Osteocyte (in vitro differentiated cells): ENCODE measurements around the gene MRPS2. TPM values are rescaled to one million over a fixed set of nuclear protein-coding genes. Genes with fewer than 3 reads are reported as not detected.

Experiments
- DNase-seq: peaks from one replicate; pipeline ENCODE4 v3.0.0; 2021; ENCODE audit warnings: mixed read lengths; ENCODE audit not compliant: unreplicated experiment; ENCODE audit errors: extremely low spot score
- H3K27ac Mint-ChIP-seq: one replicate; pipeline ENCODE4 v1.8.0; 2021; ENCODE audit warnings: mild to moderate bottlenecking, mixed read lengths; ENCODE audit not compliant: unreplicated experiment
- H3K27me3 Mint-ChIP-seq: one replicate; pipeline ENCODE4 v1.8.0; 2021; ENCODE audit warnings: mixed read lengths; ENCODE audit not compliant: unreplicated experiment
- H3K36me3 Mint-ChIP-seq: one replicate; pipeline ENCODE4 v1.8.0; 2021; ENCODE audit warnings: mixed read lengths; ENCODE audit not compliant: unreplicated experiment
- H3K4me1 Mint-ChIP-seq: one replicate; pipeline ENCODE4 v1.8.0; 2021; ENCODE audit warnings: mixed read lengths; ENCODE audit not compliant: unreplicated experiment
- H3K4me3 Mint-ChIP-seq: one replicate; pipeline ENCODE4 v1.8.0; 2021; ENCODE audit warnings: mild to moderate bottlenecking, moderate library complexity, mixed read lengths; ENCODE audit not compliant: unreplicated experiment
- H3K9me3 Mint-ChIP-seq: one replicate; pipeline ENCODE4 v1.8.0; 2021; ENCODE audit warnings: mixed read lengths; ENCODE audit not compliant: unreplicated experiment
- CTCF ChIP-seq: fragments of 200-600 bp; sonication (generic); IDR thresholded peaks from 2 replicates; pipeline ENCODE4 v1.5.0; 2021; ENCODE audit warnings: antibody characterized with exemption, mild to moderate bottlenecking, moderate library complexity
- total RNA-seq: library from RNA; stranded (reverse); gene quantifications from 2 replicates; pipeline ENCODE4 v1.2.1, GENCODE V29; 2021

MRPS2 gene
- total RNA-seq, 1 donor from 2014 or later, result 33.4 TPM

- H3K27ac Mint-ChIP-seq, result no peak overlapping the region
- H3K36me3 Mint-ChIP-seq, result peaks cover 18% of the 10 kb centered on the region
- TF ChIP-seq CTCF, result no peak
- H3K9me3 Mint-ChIP-seq, result no peaks in the 10 kb centered on the region
- no peak for DNase-seq
- no peak overlapping the region for H3K4me3 Mint-ChIP-seq
- H3K4me1 Mint-ChIP-seq, result peaks cover 8% of the 10 kb centered on the region
- H3K27me3 Mint-ChIP-seq, result no peaks in the 10 kb centered on the region
Measured at GRCh38 chr9:135485385-135485784, 15.1 kb upstream of the MRPS2 start.

DNA sequence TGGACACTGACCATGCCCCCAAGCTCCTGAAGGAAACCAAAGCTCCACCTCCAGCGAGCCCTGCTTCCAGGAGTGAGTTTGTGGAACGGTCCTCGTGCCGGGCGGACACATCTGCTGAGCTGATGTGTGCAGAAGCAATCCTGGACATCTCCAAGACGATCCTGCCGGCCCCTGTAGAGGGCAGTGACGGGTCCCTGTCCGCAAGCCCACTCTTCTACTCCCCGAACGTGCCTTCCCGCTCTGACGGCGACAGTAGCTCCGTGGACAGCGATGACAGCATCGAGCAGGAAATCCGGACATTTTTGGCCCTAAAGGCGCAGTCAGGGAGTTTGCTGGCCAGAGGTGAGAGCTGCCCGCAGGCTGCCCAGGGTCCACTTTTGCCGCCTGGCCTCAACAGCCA, 14.7 kb upstream of the MRPS2 start:
- peaks cover 18% of the 10 kb centered on the region for H3K36me3 Mint-ChIP-seq
- no peak overlapping the region for H3K27ac Mint-ChIP-seq
- H3K27me3 Mint-ChIP-seq, result no peaks in the 10 kb centered on the region
- peaks cover 3% of the 10 kb centered on the region for H3K4me1 Mint-ChIP-seq
- DNase-seq, result no peak
- no peak overlapping the region for H3K4me3 Mint-ChIP-seq
- no peaks in the 10 kb centered on the region for H3K9me3 Mint-ChIP-seq
- TF ChIP-seq CTCF, result no peak

DNA sequence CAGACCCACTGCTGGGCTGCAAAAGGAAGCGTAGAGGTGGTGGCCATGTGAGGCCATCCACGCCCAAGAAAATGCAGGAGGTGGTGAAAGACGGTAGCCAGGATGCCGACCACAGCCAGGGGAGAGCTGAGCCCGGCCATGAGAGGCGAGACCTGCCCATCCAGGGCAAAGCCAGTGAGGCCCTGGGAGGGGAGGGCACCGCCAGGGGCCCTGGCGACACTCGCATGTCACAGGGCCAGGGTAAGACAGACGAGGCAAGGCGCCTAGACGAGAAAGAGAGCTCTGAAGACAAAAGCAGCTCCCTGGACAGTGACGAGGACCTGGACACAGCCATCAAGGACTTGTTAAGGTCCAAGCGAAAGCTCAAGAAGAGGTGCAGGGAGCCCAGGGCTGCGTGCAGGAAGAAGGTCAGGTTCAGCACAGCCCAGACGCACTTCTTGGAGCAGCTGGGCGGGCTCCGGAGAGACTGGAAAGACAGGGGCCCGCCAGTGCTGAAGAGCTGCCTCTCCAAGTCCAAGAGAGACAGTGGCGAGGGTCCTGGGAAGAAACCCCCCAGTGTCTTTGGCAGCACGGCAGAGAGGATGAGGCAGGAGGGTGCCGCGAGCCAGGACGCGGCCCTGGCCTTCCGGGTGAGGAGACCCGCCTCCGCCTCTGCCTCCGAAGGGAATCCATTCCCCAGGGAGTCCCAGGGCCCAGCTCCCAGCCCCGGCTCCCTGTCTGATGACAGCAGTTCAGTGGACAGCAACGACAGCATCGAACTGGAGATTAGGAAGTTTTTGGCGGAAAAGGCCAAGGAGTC, 14.0 kb upstream of the MRPS2 start:
- H3K27me3 Mint-ChIP-seq, result no peaks in the 10 kb centered on the region
- H3K4me3 Mint-ChIP-seq, result no peak overlapping the region
- peaks cover 1% of the 10 kb centered on the region for H3K4me1 Mint-ChIP-seq
- no peak for DNase-seq
- H3K27ac Mint-ChIP-seq, result no peak overlapping the region
- H3K9me3 Mint-ChIP-seq, result no peaks in the 10 kb centered on the region
- H3K36me3 Mint-ChIP-seq, result peaks cover 18% of the 10 kb centered on the region
- TF ChIP-seq CTCF, result no peak

GRCh38 chr9:135487281-135488012, 13.0 kb upstream of the MRPS2 start:
- H3K27ac Mint-ChIP-seq, result no peak overlapping the region
- no peak for DNase-seq

More at GRCh38 chr9:135487281-135488012, 13.0 kb upstream of the MRPS2 start:
- Mint-ChIP-seq H3K4me1 (no peaks in the 10 kb centered on the region), H3K4me3 (no peak overlapping the region), H3K9me3 (no peaks in the 10 kb centered on the region), H3K36me3 (peaks cover 18% of the 10 kb centered on the region), H3K27me3 (no peaks in the 10 kb centered on the region)
- TF ChIP-seq CTCF, result no peak
